DND-41 (cell line): ENCODE data around the gene FHAD1.

Source experiments
- ATAC-seq: fragments of 200-7000 bp; cut with Tn5 transposase; 3 replicates; pipeline ENCODE4 v1.9.1; 2021; ENCODE audit warnings: low read depth; ENCODE audit not compliant: insufficient read depth
- DNase-seq: peaks from one replicate; pipeline ENCODE4 v3.0.0-alpha.2; 2020
- H2AFZ ChIP-seq: 2 replicates; pipeline ENCODE4 v1.6.0; 2012; ENCODE audit warnings: low read depth, low read length
- H3K27ac ChIP-seq: 2 replicates; pipeline ENCODE4 v1.5.1; 2012; ENCODE audit warnings: low read length, inconsistent platforms
- H3K27me3 ChIP-seq: fragments of 200-600 bp; sonication (generic); 2 replicates; pipeline ENCODE4 v1.6.0; 2012; ENCODE audit warnings: low read length, mild to moderate bottlenecking, inconsistent platforms; ENCODE audit not compliant: insufficient read depth, poor library complexity
- H3K36me3 ChIP-seq: 2 replicates; pipeline ENCODE4 v1.5.1; 2012; ENCODE audit warnings: low read length, inconsistent platforms; ENCODE audit not compliant: insufficient read depth
- H3K4me1 ChIP-seq: 2 replicates; pipeline ENCODE4 v1.5.1; 2012; ENCODE audit warnings: mild to moderate bottlenecking, low read length; ENCODE audit not compliant: insufficient read depth
- H3K4me2 ChIP-seq: 2 replicates; pipeline ENCODE4 v1.6.0; 2012; ENCODE audit warnings: mild to moderate bottlenecking, moderate library complexity, low read length, inconsistent platforms; ENCODE audit not compliant: insufficient read depth
- H3K4me3 ChIP-seq, 2 experiments: fragments of 200-600 bp in 1 of 2; shearing (Covaris generic) in 1 of 2; 2 replicates each; pipeline ENCODE4 v1.5.1; 2012 to 2016; ENCODE audit warnings: inconsistent platforms in 2 of 2, low read length in 2 of 2, mild to moderate bottlenecking in 2 of 2, low read depth in 1 of 2, moderate library complexity in 1 of 2
- H3K79me2 ChIP-seq: 2 replicates; pipeline ENCODE4 v1.6.0; 2012; ENCODE audit warnings: low read length, inconsistent platforms; ENCODE audit not compliant: insufficient read depth
- H3K9ac ChIP-seq: 2 replicates; pipeline ENCODE4 v1.6.0; 2012; ENCODE audit warnings: low read depth, mild to moderate bottlenecking, inconsistent platforms, low read length, moderate library complexity
- H3K9me3 ChIP-seq: 2 replicates; pipeline ENCODE4 v1.5.1; 2012; ENCODE audit warnings: low read length, moderate library complexity, mild to moderate bottlenecking, inconsistent platforms; ENCODE audit not compliant: insufficient read depth, severe bottlenecking
- H4K20me1 ChIP-seq: 2 replicates; pipeline ENCODE4 v1.6.0; 2012; ENCODE audit warnings: low read length; ENCODE audit not compliant: insufficient read depth
- EZH2 ChIP-seq: IDR thresholded peaks from 3 replicates; pipeline ENCODE4 v1.6.1; 2012; ENCODE audit warnings: borderline replicate concordance, low read depth, mild to moderate bottlenecking, moderate library complexity, low read length, inconsistent platforms; ENCODE audit not compliant: severe bottlenecking
- TF ChIP-seq, protein P1 (sequence below): IDR thresholded peaks from 2 replicates; pipeline ENCODE4 v1.5.1; 2012; ENCODE audit warnings: borderline replicate concordance, low read length, moderate library complexity, mild to moderate bottlenecking; ENCODE audit not compliant: poor library complexity, severe bottlenecking; ENCODE audit errors: extremely low read depth

Gene FHAD1

DNA sequence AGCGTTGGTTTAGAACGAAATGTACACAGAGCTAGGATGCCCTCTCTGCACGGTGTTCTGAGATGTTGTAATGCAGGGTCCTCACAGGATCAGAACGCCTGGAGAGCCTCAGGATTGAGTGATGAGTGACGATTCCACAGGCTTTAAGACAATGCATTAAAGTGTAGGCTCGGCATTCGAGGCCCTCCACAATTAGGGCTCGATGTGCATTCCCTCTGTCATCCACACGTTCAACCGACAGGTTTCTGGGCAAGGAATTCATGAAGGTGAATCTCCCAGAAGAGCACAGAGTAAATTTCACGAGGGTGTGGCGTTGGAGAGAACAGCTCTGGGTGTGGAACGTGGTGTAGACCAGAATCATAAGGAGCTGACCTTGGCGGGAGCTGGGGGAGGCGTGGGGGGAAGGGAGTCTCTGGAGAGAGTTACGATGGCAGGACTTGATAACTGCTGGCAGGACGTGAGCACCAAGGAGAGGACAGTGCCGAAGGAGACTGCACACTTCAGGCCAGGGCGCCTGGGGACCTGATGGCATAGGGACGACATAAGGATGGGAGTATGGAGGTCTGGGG is 111.6 kb downstream of the FHAD1 start:
- Histone ChIP-seq H3K4me1 (no peaks in the 10 kb centered on the region), H3K4me3 (no peak overlapping the region), H3K9me3 (no peaks in the 10 kb centered on the region), H3K79me2 (no peaks in the 10 kb centered on the region), H3K27me3 (no peaks in the 10 kb centered on the region), H3K27ac (no peak overlapping the region), H4K20me1 (peaks cover 4% of the 10 kb centered on the region; the same call in 1 of the 2 replicates), H3K9ac (no peak overlapping the region), H3K4me2 (no peak overlapping the region), H2AFZ (no peak overlapping the region), H3K36me3 (no peaks in the 10 kb centered on the region)
- DNase-seq (no peak), ATAC-seq (no peak)
- TF ChIP-seq, protein P1, sequence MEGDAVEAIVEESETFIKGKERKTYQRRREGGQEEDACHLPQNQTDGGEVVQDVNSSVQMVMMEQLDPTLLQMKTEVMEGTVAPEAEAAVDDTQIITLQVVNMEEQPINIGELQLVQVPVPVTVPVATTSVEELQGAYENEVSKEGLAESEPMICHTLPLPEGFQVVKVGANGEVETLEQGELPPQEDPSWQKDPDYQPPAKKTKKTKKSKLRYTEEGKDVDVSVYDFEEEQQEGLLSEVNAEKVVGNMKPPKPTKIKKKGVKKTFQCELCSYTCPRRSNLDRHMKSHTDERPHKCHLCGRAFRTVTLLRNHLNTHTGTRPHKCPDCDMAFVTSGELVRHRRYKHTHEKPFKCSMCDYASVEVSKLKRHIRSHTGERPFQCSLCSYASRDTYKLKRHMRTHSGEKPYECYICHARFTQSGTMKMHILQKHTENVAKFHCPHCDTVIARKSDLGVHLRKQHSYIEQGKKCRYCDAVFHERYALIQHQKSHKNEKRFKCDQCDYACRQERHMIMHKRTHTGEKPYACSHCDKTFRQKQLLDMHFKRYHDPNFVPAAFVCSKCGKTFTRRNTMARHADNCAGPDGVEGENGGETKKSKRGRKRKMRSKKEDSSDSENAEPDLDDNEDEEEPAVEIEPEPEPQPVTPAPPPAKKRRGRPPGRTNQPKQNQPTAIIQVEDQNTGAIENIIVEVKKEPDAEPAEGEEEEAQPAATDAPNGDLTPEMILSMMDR = no peak
- no peak for TF ChIP-seq EZH2

DNA sequence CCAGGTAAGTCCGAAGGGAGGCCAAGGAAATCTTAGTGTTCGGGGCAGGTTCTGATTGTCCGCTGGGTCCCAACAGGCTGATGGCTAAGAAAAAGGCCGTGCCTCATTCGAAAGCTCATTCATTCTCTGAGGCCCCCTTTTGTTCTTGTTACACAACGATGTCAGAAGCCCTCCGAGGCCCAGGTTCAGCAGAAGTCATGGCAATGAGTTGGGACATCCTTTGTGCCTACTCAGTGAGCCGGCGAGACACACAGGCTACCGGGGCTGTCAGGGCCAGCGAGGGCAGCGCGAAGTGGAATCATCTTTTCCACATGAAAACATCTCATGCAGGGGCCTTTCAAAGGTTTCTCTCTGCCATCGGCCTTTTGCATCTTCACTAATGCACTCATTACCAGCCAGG is 113.7 kb downstream of the FHAD1 start:
- H3K27me3 ChIP-seq = peaks cover 3% of the 10 kb centered on the region
- H2AFZ ChIP-seq = no peak overlapping the region
- H3K4me1 ChIP-seq = no peaks in the 10 kb centered on the region
- TF ChIP-seq EZH2 = no peak
- TF ChIP-seq, protein P1 = no peak
- H3K4me2 ChIP-seq = no peak overlapping the region
- H3K9ac ChIP-seq = no peak overlapping the region
- no peak overlapping the region for H3K27ac ChIP-seq
- H3K9me3 ChIP-seq = no peaks in the 10 kb centered on the region
- DNase-seq (no peak), ATAC-seq (no peak)
- H3K79me2 ChIP-seq = no peaks in the 10 kb centered on the region
- H3K36me3 ChIP-seq = no peaks in the 10 kb centered on the region
- H3K4me3 ChIP-seq = no peak overlapping the region
- peaks cover 4% of the 10 kb centered on the region; the same call in 1 of the 2 replicates for H4K20me1 ChIP-seq

DNA sequence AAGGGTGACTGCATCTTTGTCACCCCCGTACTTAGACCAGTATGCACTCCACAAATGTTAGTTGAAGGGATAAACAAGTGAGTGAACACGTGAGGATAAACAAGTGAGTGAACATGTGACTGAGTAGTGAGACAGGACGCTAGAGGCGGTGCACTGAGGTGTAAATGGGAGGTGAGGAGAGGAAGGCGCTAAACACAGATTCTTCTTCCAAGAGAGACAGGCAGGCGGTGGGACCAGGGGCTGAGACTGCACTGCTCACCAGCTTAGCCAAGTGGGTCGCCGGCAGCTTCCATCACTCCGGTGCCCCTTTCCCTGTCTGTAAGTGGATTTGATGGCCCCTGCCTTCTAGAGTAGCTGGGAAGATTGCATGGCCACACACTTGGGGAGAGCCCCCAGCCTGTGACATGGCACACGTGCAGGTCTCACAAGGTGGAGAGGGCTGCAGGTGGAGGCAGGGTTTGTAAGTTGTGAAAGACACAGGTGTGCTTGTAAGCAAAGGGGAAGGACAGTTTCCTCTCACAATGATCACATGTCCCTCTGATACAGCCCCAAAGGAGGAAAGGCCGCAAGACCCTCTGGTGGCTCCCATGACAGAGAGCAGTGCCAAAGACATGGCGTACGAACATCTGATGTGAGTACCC is 115.2 kb downstream of the FHAD1 start:
- ATAC-seq = no peak
- H3K4me2 ChIP-seq = no peak overlapping the region
- H3K9ac ChIP-seq = no peak overlapping the region
- no peak overlapping the region for H2AFZ ChIP-seq
- H3K36me3 ChIP-seq = no peaks in the 10 kb centered on the region
- H3K4me3 ChIP-seq = no peak overlapping the region
- no peak for TF ChIP-seq EZH2
- TF ChIP-seq, protein P1 = no peak
- peaks cover 4% of the 10 kb centered on the region; the same call in 1 of the 2 replicates for H4K20me1 ChIP-seq
- no peak for DNase-seq
- H3K27me3 ChIP-seq = peaks cover 3% of the 10 kb centered on the region
- H3K9me3 ChIP-seq = no peaks in the 10 kb centered on the region
- no peaks in the 10 kb centered on the region for H3K4me1 ChIP-seq
- no peak overlapping the region for H3K27ac ChIP-seq
- H3K79me2 ChIP-seq = no peaks in the 10 kb centered on the region
